PC-9 (cell line): ENCODE results near the gene ABTB1.

Experiments
- CTCF ChIP-seq: fragments of 200-600 bp; sonication (generic); conservative IDR thresholded peaks from 2 replicates; pipeline ENCODE4 v1.6.1; 2017; ENCODE audit warnings: mixed run types, antibody characterized with exemption, mild to moderate bottlenecking, moderate library complexity
- EZH2 ChIP-seq: fragments of 200-600 bp; sonication (generic); IDR thresholded peaks from 2 replicates; pipeline ENCODE4 v1.8.0; 2017; ENCODE audit warnings: antibody characterized with exemption, low read depth

GRCh38 chr3:127670761-127671522 lies 1.8 kb upstream of the ABTB1 start:
- no peak for TF ChIP-seq CTCF
- TF ChIP-seq EZH2: no peak
